Astrocyte (in vitro differentiated cells and primary cell): ENCODE measurements around the gene TP53RK. TPM values are rescaled to one million over a fixed set of nuclear protein-coding genes. Genes with fewer than 3 reads are reported as not detected.
A peak's percentile ranks its signal among the peaks of the same experiment; 100 is the strongest.
"Not testable (repeated sequence)": the region's sequence is repeated elsewhere in the genome, so short reads cannot be mapped to it uniquely, and the experiment has no call there.

Experiments
- DNase-seq: peaks from one replicate; pipeline ENCODE4 v3.0.0-alpha.2; 2010; ENCODE audit warnings: low read depth
- FAIRE-seq: peaks from 2 replicates; lab custom pipeline; 2011; peaks lifted over from hg19 to GRCh38; lab: Jason Lieb, UNC
- H2AFZ ChIP-seq: 2 replicates; pipeline ENCODE4 v1.6.0; 2012; ENCODE audit warnings: low read depth, low read length, inconsistent platforms
- H3K27ac ChIP-seq: 2 replicates; pipeline ENCODE4 v1.5.1; 2011; ENCODE audit warnings: low read depth, low read length, inconsistent platforms
- H3K27me3 ChIP-seq: 2 replicates; pipeline ENCODE4 v1.6.0; 2011; ENCODE audit warnings: low read length, inconsistent platforms; ENCODE audit not compliant: insufficient read depth
- H3K36me3 ChIP-seq: 2 replicates; pipeline ENCODE4 v1.5.1; 2011; ENCODE audit warnings: low read length, inconsistent platforms; ENCODE audit not compliant: insufficient read depth
- H3K4me1 ChIP-seq: 2 replicates; pipeline ENCODE4 v1.5.1; 2011; ENCODE audit warnings: low read length, inconsistent platforms; ENCODE audit not compliant: insufficient read depth
- H3K4me2 ChIP-seq: 2 replicates; pipeline ENCODE4 v1.6.0; 2012; ENCODE audit warnings: low read length, inconsistent platforms
- H3K4me3 ChIP-seq: 2 replicates; pipeline ENCODE4 v1.5.1; 2011; ENCODE audit warnings: low read depth, mild to moderate bottlenecking, low read length, inconsistent platforms; ENCODE audit not compliant: insufficient read depth
- H3K79me2 ChIP-seq: 2 replicates; pipeline ENCODE4 v1.6.0; 2012; ENCODE audit warnings: mild to moderate bottlenecking, low read length, inconsistent platforms; ENCODE audit not compliant: insufficient read depth
- H3K9ac ChIP-seq: 2 replicates; pipeline ENCODE4 v1.6.0; 2012; ENCODE audit warnings: mild to moderate bottlenecking, low read length, inconsistent platforms
- H3K9me3 ChIP-seq: 2 replicates; pipeline ENCODE4 v1.5.1; 2012; ENCODE audit warnings: low read depth, mild to moderate bottlenecking, low read length, inconsistent platforms; ENCODE audit not compliant: insufficient read depth
- H4K20me1 ChIP-seq: 2 replicates; pipeline ENCODE4 v1.6.0; 2012; ENCODE audit warnings: low read length, inconsistent platforms; ENCODE audit not compliant: insufficient read depth
- H3K27ac Mint-ChIP-seq: one replicate; pipeline ENCODE4 v1.8.0; 2021; ENCODE audit warnings: mild to moderate bottlenecking, mixed read lengths; ENCODE audit not compliant: unreplicated experiment
- H3K27me3 Mint-ChIP-seq: one replicate; pipeline ENCODE4 v1.8.0; 2021; ENCODE audit warnings: low read depth, mixed read lengths; ENCODE audit not compliant: unreplicated experiment
- H3K36me3 Mint-ChIP-seq: one replicate; pipeline ENCODE4 v1.8.0; 2021; ENCODE audit warnings: low read depth, mixed read lengths; ENCODE audit not compliant: unreplicated experiment
- H3K4me1 Mint-ChIP-seq: one replicate; pipeline ENCODE4 v1.8.0; 2021; ENCODE audit warnings: low read depth, mixed read lengths; ENCODE audit not compliant: unreplicated experiment
- H3K4me3 Mint-ChIP-seq: one replicate; pipeline ENCODE4 v1.8.0; 2021; ENCODE audit warnings: mild to moderate bottlenecking, moderate library complexity, mixed read lengths; ENCODE audit not compliant: unreplicated experiment
- H3K9me3 Mint-ChIP-seq: one replicate; pipeline ENCODE4 v1.8.0; 2021; ENCODE audit warnings: mild to moderate bottlenecking, mixed read lengths; ENCODE audit not compliant: unreplicated experiment
- CTCF ChIP-seq: IDR thresholded peaks from 2 replicates; pipeline ENCODE4 v1.5.1; 2011; ENCODE audit warnings: low read depth, mild to moderate bottlenecking, inconsistent platforms, low read length, moderate library complexity; ENCODE audit not compliant: insufficient read depth
- EZH2 ChIP-seq: IDR thresholded peaks from 2 replicates; pipeline ENCODE4 v1.6.1; 2012; ENCODE audit warnings: mild to moderate bottlenecking, low read length, inconsistent platforms; ENCODE audit not compliant: insufficient read depth
- total RNA-seq: library from RNA; stranded (reverse); gene quantifications from 2 replicates; pipeline ENCODE4 v1.2.1, GENCODE V29; 2021

Gene TP53RK
- total RNA-seq, 1 donor from 2014 or later: 16.0 TPM

- Histone ChIP-seq H3K9ac (no peak overlapping the region), H3K27ac (no peak overlapping the region), H3K79me2 (peaks cover 8% of the 10 kb centered on the region), H3K4me2 (no peak overlapping the region), H4K20me1 (peaks cover 23% of the 10 kb centered on the region), H3K27me3 (no peaks in the 10 kb centered on the region), H3K4me3 (no peak overlapping the region), H2AFZ (no peak overlapping the region), H3K36me3 (no peaks in the 10 kb centered on the region), H3K4me1 (no peaks in the 10 kb centered on the region), H3K9me3 (peaks cover 2% of the 10 kb centered on the region)
- H3K9me3 Mint-ChIP-seq: peaks cover 6% of the 10 kb centered on the region
- peaks cover 14% of the 10 kb centered on the region for H3K4me1 Mint-ChIP-seq
- no peaks in the 10 kb centered on the region for H3K27me3 Mint-ChIP-seq
- peak overlapping the region; percentile 28 for H3K27ac Mint-ChIP-seq
- no peak overlapping the region for H3K4me3 Mint-ChIP-seq
- H3K36me3 Mint-ChIP-seq: peaks cover 4% of the 10 kb centered on the region
- TF ChIP-seq CTCF (no peak), EZH2 (no peak)
- no peak for DNase-seq
- no peak for FAIRE-seq
Observed at GRCh38 chr20:46677608-46678007, 11.6 kb downstream of the TP53RK start.

- H3K4me3 Mint-ChIP-seq, H3K27ac Mint-ChIP-seq: not testable (repeated sequence)
Observed at GRCh38 chr20:46676649-46677316, 12.5 kb downstream of the TP53RK start.

GRCh38 chr20:46674253-46675083 lies 14.8 kb downstream of the TP53RK start:
- Mint-ChIP-seq H3K4me3 (no peak overlapping the region), H3K27me3 (no peaks in the 10 kb centered on the region), H3K27ac (peak overlapping the region; percentile 13), H3K36me3 (peaks cover 2% of the 10 kb centered on the region), H3K4me1 (peaks cover 12% of the 10 kb centered on the region), H3K9me3 (peaks cover 12% of the 10 kb centered on the region)
- H4K20me1 ChIP-seq: peaks cover 4% of the 10 kb centered on the region
- H3K9me3 ChIP-seq: peaks cover 11% of the 10 kb centered on the region
- no peak overlapping the region for H3K4me3 ChIP-seq
- H3K9ac ChIP-seq: no peak overlapping the region
- H3K27me3 ChIP-seq: no peaks in the 10 kb centered on the region
- no peak overlapping the region for H3K4me2 ChIP-seq
- H3K79me2 ChIP-seq: no peaks in the 10 kb centered on the region
- H3K4me1 ChIP-seq: no peaks in the 10 kb centered on the region
- H2AFZ ChIP-seq: no peak overlapping the region
- FAIRE-seq (no peak), DNase-seq (no peak)
- no peak overlapping the region for H3K27ac ChIP-seq
- H3K36me3 ChIP-seq: no peaks in the 10 kb centered on the region
- TF ChIP-seq EZH2: no peak
- TF ChIP-seq CTCF: no peak

More at GRCh38 chr20:46676649-46677316, 12.5 kb downstream of the TP53RK start:
- H3K4me1 ChIP-seq, H3K36me3 ChIP-seq, H3K4me3 ChIP-seq, H3K27me3 Mint-ChIP-seq, DNase-seq, H3K9me3 ChIP-seq, H3K27ac ChIP-seq, H3K79me2 ChIP-seq, H3K9ac ChIP-seq, H3K27me3 ChIP-seq, H2AFZ ChIP-seq, H3K4me2 ChIP-seq, FAIRE-seq, H3K36me3 Mint-ChIP-seq, H3K9me3 Mint-ChIP-seq: not testable (repeated sequence)
- peaks cover 15% of the 10 kb centered on the region for H4K20me1 ChIP-seq
- H3K4me1 Mint-ChIP-seq: peaks cover 12% of the 10 kb centered on the region
